Natural killer cell (primary cell): ENCODE measurements around the gene VEPH1. TPM values are rescaled to one million over a fixed set of nuclear protein-coding genes. Genes with fewer than 3 reads are reported as not detected.
"Not testable (repeated sequence)": the region's sequence is repeated elsewhere in the genome, so short reads cannot be mapped to it uniquely, and the experiment has no call there.

Experiments used
- ATAC-seq, 3 donors: fragments of 150-1000 bp in 2 of 3; fragments of 200-7000 bp in 1 of 3; cut with Tn5 transposase; 1 replicate in 1 of 3; 2 replicates in 2 of 3; pipeline ENCODE4 v1.10.0; 2021; ENCODE audit warnings: mild to moderate bottlenecking in 2 of 3, moderate library complexity in 2 of 3
- DNase-seq, 2 donors: peaks; one replicate each; pipeline versions ENCODE4 v3.0.0 to v3.0.0-alpha.2; 2013 to 2021; ENCODE audit warnings: mixed read lengths in 1 of 2
- H3K27ac ChIP-seq: one replicate; pipeline ENCODE4 v1.5.1; 2013; ENCODE audit warnings: mild to moderate bottlenecking, low read length
- H3K27me3 ChIP-seq: one replicate; pipeline ENCODE4 v1.6.1; 2013; ENCODE audit warnings: low read length; ENCODE audit not compliant: control insufficient read depth, insufficient read depth
- H3K36me3 ChIP-seq: one replicate; pipeline ENCODE4 v1.6.1; 2013; ENCODE audit warnings: low read length; ENCODE audit not compliant: control insufficient read depth, insufficient read depth
- H3K4me1 ChIP-seq: one replicate; pipeline ENCODE4 v1.6.1; 2013; ENCODE audit warnings: low read length; ENCODE audit not compliant: control insufficient read depth, insufficient read depth
- H3K4me3 ChIP-seq: one replicate; pipeline ENCODE4 v1.5.1; 2013; ENCODE audit warnings: low read length
- H3K9me3 ChIP-seq: one replicate; pipeline ENCODE4 v1.6.1; 2013; ENCODE audit warnings: low read length; ENCODE audit not compliant: control insufficient read depth, insufficient read depth
- H3K27ac Mint-ChIP-seq, 2 donors: one replicate each; pipeline ENCODE4 v1.8.0; 2022; ENCODE audit warnings: mild to moderate bottlenecking in 2 of 2, mixed read lengths in 2 of 2, moderate library complexity in 1 of 2
- H3K27me3 Mint-ChIP-seq, 2 donors: one replicate each; pipeline ENCODE4 v1.8.0; 2022; ENCODE audit warnings: low read depth in 2 of 2, mixed read lengths in 2 of 2
- H3K36me3 Mint-ChIP-seq: one replicate; pipeline ENCODE4 v1.8.0; 2022; ENCODE audit warnings: mixed read lengths
- H3K4me1 Mint-ChIP-seq, 2 donors: one replicate each; pipeline ENCODE4 v1.8.0; 2022; ENCODE audit warnings: mixed read lengths in 2 of 2
- H3K4me3 Mint-ChIP-seq: one replicate; pipeline ENCODE4 v1.8.0; 2022; ENCODE audit warnings: mild to moderate bottlenecking, moderate library complexity, mixed read lengths
- H3K9me3 Mint-ChIP-seq, 2 donors: one replicate each; pipeline ENCODE4 v1.8.0; 2022; ENCODE audit warnings: mixed read lengths in 2 of 2
- WGBS: methylation state at CpG from one replicate; pipeline ENCODE4 v1.1.7; 2013; ENCODE audit warnings: missing lambda C conversion rate; ENCODE audit not compliant: insufficient coverage; 5-methylcytosine and 5-hydroxymethylcytosine counted together
- intact Hi-C: fragments of 100-400 bp; cut with micrococcal nuclease; formaldehyde crosslinking; loops from one replicate; pipeline ENCODE4 v1.14.2; 2022
- total RNA-seq, 4 donors: library from RNA; stranded (reverse); fragments of 120-200 nt in 1 of 4; gene quantifications; one replicate each; pipeline versions ENCODE4 v1.2.3 to v1.2.4, GENCODE V29; 2013 to 2022
- TF ChIP-seq, protein P1 (sequence below): fragments of 200-600 bp; IDR thresholded peaks from one replicate; pipeline ENCODE4 v1.8.0; 2022; ENCODE audit warnings: antibody characterized with exemption

VEPH1 gene
- total RNA-seq, 3 donors from 2014 or later (not counting 1 experiment from before 2014, with no cell fraction given), result 0.41 to 1.3 (median 0.60) TPM

DNA sequence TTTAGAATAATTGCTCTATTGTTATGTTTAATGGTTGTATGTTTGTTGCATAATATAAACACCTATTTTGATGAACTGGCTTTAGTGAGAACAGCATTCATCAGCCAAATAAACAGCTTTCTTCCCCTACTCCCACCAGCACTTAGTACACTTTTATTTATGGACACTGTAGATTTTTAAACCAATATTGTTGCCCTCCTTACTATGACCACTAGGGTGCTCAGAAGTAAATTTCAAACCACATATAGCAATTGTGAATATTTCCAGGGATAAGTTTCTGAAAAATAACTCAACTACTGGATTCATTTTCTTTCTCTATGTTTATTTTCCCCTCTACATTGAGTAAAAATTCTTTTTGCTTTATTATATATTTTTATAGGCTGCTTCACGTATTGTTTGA lies 151.2 kb downstream of the VEPH1 start:
- Histone ChIP-seq H3K9me3 (peaks cover 4% of the 10 kb centered on the region), H3K27me3 (no peaks in the 10 kb centered on the region), H3K27ac (no peak overlapping the region), H3K4me3 (no peak overlapping the region), H3K36me3 (no peaks in the 10 kb centered on the region), H3K4me1 (no peaks in the 10 kb centered on the region)
- peaks cover 5% of the 10 kb centered on the region for H3K36me3 Mint-ChIP-seq
- no peak overlapping the region for H3K27ac Mint-ChIP-seq
- no peak overlapping the region for H3K4me3 Mint-ChIP-seq
- no peak for ATAC-seq
- H3K27me3 Mint-ChIP-seq, result no peaks in the 10 kb centered on the region
- H3K4me1 Mint-ChIP-seq, result no peaks in the 10 kb centered on the region
- no CpG with 5 or more reads among the region's 1 CpG for WGBS
- intact Hi-C loops, result no loop called here
- peaks cover 6 to 7% of the 10 kb centered on the region in 2 donors for H3K9me3 Mint-ChIP-seq
- DNase-seq, result no peak
- TF ChIP-seq, protein P1, sequence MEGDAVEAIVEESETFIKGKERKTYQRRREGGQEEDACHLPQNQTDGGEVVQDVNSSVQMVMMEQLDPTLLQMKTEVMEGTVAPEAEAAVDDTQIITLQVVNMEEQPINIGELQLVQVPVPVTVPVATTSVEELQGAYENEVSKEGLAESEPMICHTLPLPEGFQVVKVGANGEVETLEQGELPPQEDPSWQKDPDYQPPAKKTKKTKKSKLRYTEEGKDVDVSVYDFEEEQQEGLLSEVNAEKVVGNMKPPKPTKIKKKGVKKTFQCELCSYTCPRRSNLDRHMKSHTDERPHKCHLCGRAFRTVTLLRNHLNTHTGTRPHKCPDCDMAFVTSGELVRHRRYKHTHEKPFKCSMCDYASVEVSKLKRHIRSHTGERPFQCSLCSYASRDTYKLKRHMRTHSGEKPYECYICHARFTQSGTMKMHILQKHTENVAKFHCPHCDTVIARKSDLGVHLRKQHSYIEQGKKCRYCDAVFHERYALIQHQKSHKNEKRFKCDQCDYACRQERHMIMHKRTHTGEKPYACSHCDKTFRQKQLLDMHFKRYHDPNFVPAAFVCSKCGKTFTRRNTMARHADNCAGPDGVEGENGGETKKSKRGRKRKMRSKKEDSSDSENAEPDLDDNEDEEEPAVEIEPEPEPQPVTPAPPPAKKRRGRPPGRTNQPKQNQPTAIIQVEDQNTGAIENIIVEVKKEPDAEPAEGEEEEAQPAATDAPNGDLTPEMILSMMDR, result no peak

DNA sequence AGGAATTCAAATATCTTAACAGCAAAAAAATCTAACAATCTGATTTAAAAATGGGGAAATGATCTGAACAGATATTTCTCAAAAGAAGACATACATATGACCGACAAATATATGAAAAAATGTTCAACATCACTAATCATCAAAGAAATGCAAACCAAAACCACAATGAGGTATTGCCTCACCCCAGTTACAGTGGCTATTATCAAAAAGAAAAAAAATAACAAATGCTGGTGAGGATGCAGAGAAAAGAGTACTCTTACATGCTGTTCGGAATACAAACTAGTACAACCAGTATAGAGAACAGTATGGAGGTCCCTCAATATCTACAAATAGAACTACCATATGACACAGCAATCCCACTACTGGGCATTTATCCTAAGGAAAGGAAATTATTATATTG lies 152.6 kb downstream of the VEPH1 start:
- H3K27ac Mint-ChIP-seq, H3K4me1 ChIP-seq, H3K4me3 ChIP-seq, H3K27me3 ChIP-seq, intact Hi-C loops, DNase-seq, ATAC-seq, H3K27me3 Mint-ChIP-seq, H3K27ac ChIP-seq, H3K9me3 ChIP-seq, H3K4me1 Mint-ChIP-seq, H3K4me3 Mint-ChIP-seq, H3K9me3 Mint-ChIP-seq, H3K36me3 ChIP-seq, H3K36me3 Mint-ChIP-seq: not testable (repeated sequence)
- WGBS, result no CpG with 5 or more reads among the region's 2 CpGs

DNA sequence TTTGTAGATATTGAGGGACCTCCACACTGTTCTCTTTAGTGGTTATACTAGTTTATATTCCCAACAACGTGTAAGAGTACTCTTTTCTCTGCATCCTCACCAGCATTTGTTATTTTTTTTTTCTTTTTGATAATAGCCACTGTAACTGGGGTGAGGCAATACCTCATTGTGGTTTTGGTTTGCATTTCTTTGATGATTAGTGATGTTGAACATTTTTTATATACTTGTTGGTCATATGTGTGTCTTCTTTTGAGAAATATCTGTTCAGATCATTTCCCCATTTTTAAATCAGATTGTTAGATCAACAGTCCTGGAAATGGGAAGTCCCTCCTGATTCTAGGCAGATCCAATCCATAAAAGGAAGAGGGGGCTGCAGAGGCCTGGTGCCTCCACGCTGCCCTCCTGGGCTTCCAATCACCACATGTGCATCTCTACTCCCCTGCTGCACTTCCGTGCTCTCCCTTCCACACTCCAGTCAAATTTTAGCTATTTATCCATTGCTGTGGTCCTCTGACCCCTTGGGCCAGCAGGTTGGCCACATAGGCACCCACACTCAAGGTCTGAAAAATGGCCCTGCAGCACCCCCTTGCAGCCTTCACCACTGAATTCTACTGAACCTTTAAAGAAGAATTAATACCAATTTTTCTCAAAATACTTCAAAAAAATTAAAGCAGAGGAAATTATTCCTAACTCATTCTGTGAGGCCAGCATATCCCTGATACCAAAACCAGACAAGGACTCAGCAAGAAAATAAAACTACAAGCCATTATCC lies 154.7 kb downstream of the VEPH1 start:
- H3K9me3 Mint-ChIP-seq, H3K4me1 Mint-ChIP-seq, H3K4me3 Mint-ChIP-seq, H3K27me3 Mint-ChIP-seq, H3K36me3 ChIP-seq, H3K4me3 ChIP-seq, H3K9me3 ChIP-seq, H3K27ac Mint-ChIP-seq, DNase-seq, H3K27ac ChIP-seq, H3K4me1 ChIP-seq, intact Hi-C loops, H3K27me3 ChIP-seq, ATAC-seq: not testable (repeated sequence)
- 79% methylated on average over 2 of the region's 3 CpGs for WGBS
- peaks cover 12% of the 10 kb centered on the region for H3K36me3 Mint-ChIP-seq

DNA sequence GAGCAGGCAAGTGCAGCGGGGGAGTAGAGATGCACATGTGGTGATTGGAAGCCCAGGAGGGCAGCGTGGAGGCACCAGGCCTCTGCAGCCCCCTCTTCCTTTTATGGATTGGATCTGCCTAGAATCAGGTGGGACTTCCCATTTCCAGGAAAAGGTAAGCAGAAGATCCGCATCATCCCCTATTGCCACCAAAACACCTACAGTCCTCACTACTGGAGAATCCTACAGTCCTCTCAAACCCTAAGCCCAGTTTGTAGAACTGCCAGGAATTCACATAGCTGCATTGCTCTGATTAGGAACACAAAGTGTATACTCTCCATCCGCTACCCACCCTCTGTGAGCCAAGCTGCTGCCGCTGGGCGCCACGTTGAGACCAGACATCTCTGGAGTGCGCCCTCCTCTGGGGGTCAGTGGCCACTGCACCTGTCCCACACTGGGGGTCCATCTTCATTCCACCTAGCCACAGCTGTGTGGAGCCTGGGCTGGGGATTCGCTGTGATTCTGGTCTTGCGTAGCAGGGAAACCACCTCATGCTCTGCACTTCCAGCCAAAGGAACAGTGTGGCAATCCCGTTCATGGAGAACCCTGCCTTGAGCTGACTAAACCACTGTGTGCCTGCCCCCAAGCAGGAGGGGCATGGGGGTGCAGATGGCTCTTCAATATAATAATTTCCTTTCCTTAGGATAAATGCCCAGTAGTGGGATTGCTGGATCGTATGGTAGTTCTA lies 155.5 kb downstream of the VEPH1 start:
- ATAC-seq (no peak), DNase-seq (no peak)
- H3K4me3 Mint-ChIP-seq, result no peak overlapping the region
- no peaks in the 10 kb centered on the region for H3K27me3 Mint-ChIP-seq
- no peaks in the 10 kb centered on the region for H3K4me1 Mint-ChIP-seq
- no peaks in the 10 kb centered on the region for H3K9me3 ChIP-seq
- H3K27me3 ChIP-seq, result no peaks in the 10 kb centered on the region
- TF ChIP-seq, protein P1, result no peak
- H3K4me1 ChIP-seq, result no peaks in the 10 kb centered on the region
- 92% methylated on average over 11 of the region's 12 CpGs for WGBS
- H3K9me3 Mint-ChIP-seq, result peaks cover 7 to 8% of the 10 kb centered on the region in 2 donors
- no peak overlapping the region for H3K27ac ChIP-seq
- no peak overlapping the region for H3K27ac Mint-ChIP-seq
- intact Hi-C loops, result no loop called here
- no peaks in the 10 kb centered on the region for H3K36me3 ChIP-seq
- no peak overlapping the region for H3K4me3 ChIP-seq
- peaks cover 12% of the 10 kb centered on the region for H3K36me3 Mint-ChIP-seq
